Bronchial epithelial cell (primary cell): ENCODE results near the gene ICE1. TPM values are rescaled to one million over a fixed set of nuclear protein-coding genes. Genes with fewer than 3 reads are reported as not detected.
A peak's percentile ranks its signal among the peaks of the same experiment; 100 is the strongest.
"Not testable (repeated sequence)": the region's sequence is repeated elsewhere in the genome, so short reads cannot be mapped to it uniquely, and the experiment has no call there.

Experiments
- DNase-seq: peaks from one replicate; pipeline ENCODE4 v3.0.0-alpha.2; 2010; ENCODE audit warnings: low read depth
- FAIRE-seq: peaks from 2 replicates; lab custom pipeline; 2011; peaks lifted over from hg19 to GRCh38; lab: Jason Lieb, UNC
- H3K27me3 ChIP-seq: 2 replicates; pipeline ENCODE4 v1.5.1; 2011; ENCODE audit warnings: low read length; ENCODE audit not compliant: control insufficient read depth, insufficient read depth
- H3K36me3 ChIP-seq: 2 replicates; pipeline ENCODE4 v1.5.1; 2011; ENCODE audit warnings: low read length; ENCODE audit not compliant: control insufficient read depth, insufficient read depth
- H3K4me3 ChIP-seq: 2 replicates; pipeline ENCODE4 v1.5.1; 2011; ENCODE audit warnings: mild to moderate bottlenecking, low read depth, low read length, control low read depth
- total RNA-seq: library from RNA; depleted of rRNA; stranded (reverse); fragments of >200 nt; gene quantifications from 2 replicates; pipeline ENCODE4 v1.2.1, GENCODE V29; 2014
- TF ChIP-seq, protein P1 (sequence below): IDR thresholded peaks from 2 replicates; pipeline ENCODE4 v1.5.1; 2011; ENCODE audit warnings: mild to moderate bottlenecking, moderate library complexity, low read length, control low read depth, inconsistent platforms; ENCODE audit not compliant: insufficient read depth, severe bottlenecking

The ICE1 gene
- total RNA-seq, 1 donor from 2014 or later: 19.7 TPM

DNA sequence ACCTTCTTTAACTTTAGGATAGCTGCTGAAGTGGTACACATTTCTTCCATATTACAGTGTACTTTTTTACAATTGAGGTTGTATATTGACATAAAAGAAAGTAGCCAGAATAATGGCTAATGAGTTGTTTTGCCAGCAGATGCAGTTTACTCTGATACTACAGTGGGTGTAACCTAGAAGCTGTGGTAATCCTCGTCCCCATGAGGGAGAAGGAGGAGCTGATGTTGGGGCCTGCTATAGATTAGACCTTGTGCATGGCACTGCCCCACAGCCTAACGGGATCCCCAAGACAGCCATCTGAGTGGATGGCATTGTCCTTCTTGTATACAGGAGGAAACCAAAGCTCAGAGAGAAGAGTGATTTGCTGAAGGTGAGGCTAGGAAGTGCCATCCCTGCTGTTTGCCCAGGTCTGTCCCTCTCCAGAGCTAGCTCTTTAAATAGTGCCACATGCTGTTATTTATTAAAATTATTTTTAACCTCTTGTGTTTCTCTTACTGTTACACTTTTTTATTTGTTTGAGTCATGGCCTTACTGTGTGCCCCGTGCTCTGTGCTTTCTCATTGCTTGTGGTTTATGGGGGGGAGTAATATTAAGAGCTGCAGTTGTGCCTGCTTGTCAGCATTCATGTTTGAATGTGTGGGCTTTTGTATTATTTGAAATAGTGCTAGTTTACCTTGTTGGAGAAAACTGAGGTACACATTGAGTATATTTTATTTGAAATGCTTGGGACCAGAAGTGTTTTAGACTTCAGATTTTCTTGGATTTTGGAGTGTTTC, 65.3 kb downstream of the ICE1 start:
- TF ChIP-seq, protein P1, sequence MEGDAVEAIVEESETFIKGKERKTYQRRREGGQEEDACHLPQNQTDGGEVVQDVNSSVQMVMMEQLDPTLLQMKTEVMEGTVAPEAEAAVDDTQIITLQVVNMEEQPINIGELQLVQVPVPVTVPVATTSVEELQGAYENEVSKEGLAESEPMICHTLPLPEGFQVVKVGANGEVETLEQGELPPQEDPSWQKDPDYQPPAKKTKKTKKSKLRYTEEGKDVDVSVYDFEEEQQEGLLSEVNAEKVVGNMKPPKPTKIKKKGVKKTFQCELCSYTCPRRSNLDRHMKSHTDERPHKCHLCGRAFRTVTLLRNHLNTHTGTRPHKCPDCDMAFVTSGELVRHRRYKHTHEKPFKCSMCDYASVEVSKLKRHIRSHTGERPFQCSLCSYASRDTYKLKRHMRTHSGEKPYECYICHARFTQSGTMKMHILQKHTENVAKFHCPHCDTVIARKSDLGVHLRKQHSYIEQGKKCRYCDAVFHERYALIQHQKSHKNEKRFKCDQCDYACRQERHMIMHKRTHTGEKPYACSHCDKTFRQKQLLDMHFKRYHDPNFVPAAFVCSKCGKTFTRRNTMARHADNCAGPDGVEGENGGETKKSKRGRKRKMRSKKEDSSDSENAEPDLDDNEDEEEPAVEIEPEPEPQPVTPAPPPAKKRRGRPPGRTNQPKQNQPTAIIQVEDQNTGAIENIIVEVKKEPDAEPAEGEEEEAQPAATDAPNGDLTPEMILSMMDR: no peak
- DNase-seq: no peak
- Histone ChIP-seq H3K4me3 (no peak overlapping the region), H3K27me3 (no peaks in the 10 kb centered on the region), H3K36me3 (no peaks in the 10 kb centered on the region)
- no peak for FAIRE-seq

DNA sequence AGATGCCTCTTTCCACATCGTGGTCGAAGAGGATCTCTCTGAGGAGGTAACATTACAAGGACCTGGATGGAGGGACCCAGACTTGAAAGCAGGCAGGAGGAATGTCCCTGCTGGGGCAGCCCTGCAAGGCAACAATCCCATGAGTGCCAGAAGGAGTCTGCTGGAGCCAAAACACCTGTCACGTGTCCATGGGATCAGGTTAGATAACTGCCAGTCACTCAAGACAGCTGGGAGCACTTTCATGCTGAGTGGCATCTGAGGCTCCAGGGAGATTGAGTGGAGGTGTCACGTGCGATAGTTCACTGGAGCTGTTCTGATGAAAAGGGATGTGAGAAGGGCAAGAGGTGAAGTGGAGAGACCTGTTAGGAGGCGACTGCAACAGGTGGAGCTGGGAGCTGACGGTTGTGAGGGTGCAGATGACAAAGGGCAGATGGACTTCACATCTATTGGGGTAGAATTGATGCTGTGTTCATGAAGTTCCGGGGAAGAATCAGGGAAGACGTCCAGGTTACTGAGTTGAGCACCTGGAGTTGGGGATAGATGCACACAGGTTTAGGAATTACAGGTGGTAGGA, 68.4 kb downstream of the ICE1 start:
- TF ChIP-seq, protein P1: no peak
- FAIRE-seq (no peak), DNase-seq (no peak)
- Histone ChIP-seq H3K4me3 (no peak overlapping the region), H3K36me3 (no peaks in the 10 kb centered on the region), H3K27me3 (no peaks in the 10 kb centered on the region)

GRCh38 chr5:5492087-5492933, 69.8 kb downstream of the ICE1 start:
- peak; percentile 58 for FAIRE-seq
- TF ChIP-seq, protein P1: peak; percentile 68

GRCh38 chr5:5492934-5493271, 70.4 kb downstream of the ICE1 start:
- not testable (repeated sequence) for H3K36me3 ChIP-seq, DNase-seq, FAIRE-seq, H3K4me3 ChIP-seq, H3K27me3 ChIP-seq

More at GRCh38 chr5:5492087-5492933, 69.8 kb downstream of the ICE1 start:
- peak; percentile 59 for DNase-seq
- H3K36me3 ChIP-seq: no peaks in the 10 kb centered on the region
- H3K27me3 ChIP-seq: peaks cover 2% of the 10 kb centered on the region
- H3K4me3 ChIP-seq: no peak overlapping the region

GRCh38 chr5:5494489-5495402, 72.3 kb downstream of the ICE1 start:
- TF ChIP-seq, protein P1: no peak
- Histone ChIP-seq H3K4me3 (no peak overlapping the region), H3K36me3 (no peaks in the 10 kb centered on the region), H3K27me3 (peaks cover 2% of the 10 kb centered on the region)
- FAIRE-seq: no peak
- peak; percentile 38 for DNase-seq
